Measurements from ENCODE around the gene BSPRY. TPM values are rescaled to one million over a fixed set of nuclear protein-coding genes. Genes with fewer than 3 reads are reported as not detected.

BSPRY gene
- total RNA-seq, 1 experiment from 2014 or later, result 22.6 TPM

- H3K9me2 ChIP-seq (replicated peaks; ENCODE audit: low read length), result no peaks in the 10 kb centered on the region
- no peak overlapping the region for H2AFZ ChIP-seq (ENCODE audit: low read length)
- TF ChIP-seq EZH2phosphoT487 (IDR thresholded peaks at IDR 0.05; ENCODE audit: borderline replicate concordance, low read length) (no peak), CTCF (conservative IDR thresholded peaks at IDR 0.05; ENCODE audit: low read depth, low read length) (no peak), EZH2 (IDR thresholded peaks at IDR 0.05; ENCODE audit: low read length, unreplicated experiment) (no peak)
- H3K27me3 ChIP-seq (ENCODE audit: low read length), result no peaks in the 10 kb centered on the region
- H4K20me1 ChIP-seq (ENCODE audit: low read length), result no peaks in the 10 kb centered on the region
- H3K36me3 ChIP-seq (ENCODE audit: low read depth, low read length), result peaks cover 3% of the 10 kb centered on the region; the same call in 1 of the 2 replicates
- no TSS peak for BruUV-seq (replicated peaks)
- peaks cover 14% of the 10 kb centered on the region for H3K79me2 ChIP-seq (ENCODE audit: low read length)
- intact Hi-C loops (cut with micrococcal nuclease), result no loop called here
- CTCF ChIA-PET, result no interaction called here
- H3K27ac ChIP-seq (ENCODE audit: low read length), result no peak overlapping the region
- no peak overlapping the region for H3K4me2 ChIP-seq (ENCODE audit: low read length)
- H3K4me1 ChIP-seq (ENCODE audit: insufficient read depth, low read length), result peaks cover 6% of the 10 kb centered on the region; the same call in 1 of the 2 replicates
- H3K4me3 ChIP-seq (ENCODE audit: low read length), result no peak overlapping the region
- no peak for DNase-seq
- no peaks in the 10 kb centered on the region for H3F3A ChIP-seq (ENCODE audit: low read length, unreplicated experiment)
- POLR2A ChIA-PET (ENCODE audit: unreplicated experiment), result no interaction called here
- ATAC-seq, result no peak
- no peaks in the 10 kb centered on the region for H3K9me3 ChIP-seq (ENCODE audit: low read length)
- no peak overlapping the region for H3K9ac ChIP-seq (ENCODE audit: low read length)
These were observed 22.7 kb downstream of the BSPRY start for GRCh38 chr9:113372059-113372458.

DNA sequence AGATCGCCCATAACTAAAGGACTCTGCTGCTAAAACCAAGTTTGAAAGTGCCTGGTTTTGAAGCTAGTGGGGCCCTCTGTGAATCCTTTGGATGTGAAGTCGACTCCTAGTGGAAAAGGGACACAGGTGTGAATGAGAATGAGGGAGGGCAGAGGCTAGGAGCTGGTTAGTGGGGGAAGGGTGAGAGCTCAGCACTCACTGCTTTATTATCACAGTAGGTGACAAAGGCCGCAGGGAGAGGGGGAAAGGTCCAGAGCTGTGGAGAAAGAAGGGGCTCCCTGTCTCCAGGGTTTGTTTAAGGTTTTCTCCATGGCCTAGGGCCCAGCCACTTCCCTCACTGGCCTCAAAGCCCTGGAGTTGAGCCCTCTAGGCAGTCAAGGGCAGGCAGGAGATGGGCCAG, 23.9 kb downstream of the BSPRY start:
- BruUV-seq (replicated peaks), result no TSS peak
- peaks cover 3% of the 10 kb centered on the region; the same call in 1 of the 2 replicates for H3K36me3 ChIP-seq (ENCODE audit: low read depth, low read length)
- peaks cover 6% of the 10 kb centered on the region; the same call in 1 of the 2 replicates for H3K4me1 ChIP-seq (ENCODE audit: insufficient read depth, low read length)
- TF ChIP-seq EZH2 (IDR thresholded peaks at IDR 0.05; ENCODE audit: low read length, unreplicated experiment) (no peak), EZH2phosphoT487 (IDR thresholded peaks at IDR 0.05; ENCODE audit: borderline replicate concordance, low read length) (no peak), CTCF (conservative IDR thresholded peaks at IDR 0.05; ENCODE audit: low read depth, low read length) (no peak)
- ChIA-PET POLR2A (ENCODE audit: unreplicated experiment) (no interaction called here), CTCF (no interaction called here)
- H3K9me3 ChIP-seq (ENCODE audit: low read length), result no peaks in the 10 kb centered on the region
- H3K4me3 ChIP-seq (ENCODE audit: low read length), result no peak overlapping the region
- no peak overlapping the region for H3K27ac ChIP-seq (ENCODE audit: low read length)
- H3F3A ChIP-seq (ENCODE audit: low read length, unreplicated experiment), result no peaks in the 10 kb centered on the region
- DNase-seq, result no peak
- no peak overlapping the region for H3K4me2 ChIP-seq (ENCODE audit: low read length)
- H3K79me2 ChIP-seq (ENCODE audit: low read length), result peaks cover 14% of the 10 kb centered on the region
- no peak for ATAC-seq
- no peaks in the 10 kb centered on the region for H3K27me3 ChIP-seq (ENCODE audit: low read length)
- H4K20me1 ChIP-seq (ENCODE audit: low read length), result no peaks in the 10 kb centered on the region
- H3K9ac ChIP-seq (ENCODE audit: low read length), result no peak overlapping the region
- intact Hi-C loops (cut with micrococcal nuclease), result no loop called here
- H3K9me2 ChIP-seq (replicated peaks; ENCODE audit: low read length), result no peaks in the 10 kb centered on the region
- no peak overlapping the region for H2AFZ ChIP-seq (ENCODE audit: low read length)

GRCh38 chr9:113373676-113374392, 24.5 kb downstream of the BSPRY start:
- peaks cover 14% of the 10 kb centered on the region for H3K79me2 ChIP-seq (ENCODE audit: low read length)
- H3K4me1 ChIP-seq (ENCODE audit: insufficient read depth, low read length), result peaks cover 6% of the 10 kb centered on the region; the same call in 1 of the 2 replicates
- no peaks in the 10 kb centered on the region for H3F3A ChIP-seq (ENCODE audit: low read length, unreplicated experiment)
- POLR2A ChIA-PET (ENCODE audit: unreplicated experiment), result no interaction called here
- H3K9me3 ChIP-seq (ENCODE audit: low read length), result no peaks in the 10 kb centered on the region
- no peak overlapping the region for H3K4me3 ChIP-seq (ENCODE audit: low read length)
- CTCF ChIA-PET, result no interaction called here
- H3K4me2 ChIP-seq (ENCODE audit: low read length), result no peak overlapping the region
- H3K9ac ChIP-seq (ENCODE audit: low read length), result no peak overlapping the region
- intact Hi-C loops (cut with micrococcal nuclease), result no loop called here
- H2AFZ ChIP-seq (ENCODE audit: low read length), result no peak overlapping the region
- no peaks in the 10 kb centered on the region for H4K20me1 ChIP-seq (ENCODE audit: low read length)
- ATAC-seq (no peak), DNase-seq (no peak)
- no peak overlapping the region for H3K27ac ChIP-seq (ENCODE audit: low read length)
- TF ChIP-seq EZH2 (IDR thresholded peaks at IDR 0.05; ENCODE audit: low read length, unreplicated experiment) (no peak), EZH2phosphoT487 (IDR thresholded peaks at IDR 0.05; ENCODE audit: borderline replicate concordance, low read length) (no peak), CTCF (conservative IDR thresholded peaks at IDR 0.05; ENCODE audit: low read depth, low read length) (no peak)
- no peaks in the 10 kb centered on the region for H3K9me2 ChIP-seq (replicated peaks; ENCODE audit: low read length)
- no TSS peak for BruUV-seq (replicated peaks)
- H3K27me3 ChIP-seq (ENCODE audit: low read length), result no peaks in the 10 kb centered on the region
- peaks cover 3% of the 10 kb centered on the region; the same call in 1 of the 2 replicates for H3K36me3 ChIP-seq (ENCODE audit: low read depth, low read length)
